ENCODE measurements around the gene TMEM63B. TPM values are rescaled to one million over a fixed set of nuclear protein-coding genes. Genes with fewer than 3 reads are reported as not detected.
"Not testable (repeated sequence)": the region's sequence is repeated elsewhere in the genome, so short reads cannot be mapped to it uniquely, and the experiment has no call there.

TMEM63B gene
- polyA plus RNA-seq, 1 donor: 17.7 TPM

DNA sequence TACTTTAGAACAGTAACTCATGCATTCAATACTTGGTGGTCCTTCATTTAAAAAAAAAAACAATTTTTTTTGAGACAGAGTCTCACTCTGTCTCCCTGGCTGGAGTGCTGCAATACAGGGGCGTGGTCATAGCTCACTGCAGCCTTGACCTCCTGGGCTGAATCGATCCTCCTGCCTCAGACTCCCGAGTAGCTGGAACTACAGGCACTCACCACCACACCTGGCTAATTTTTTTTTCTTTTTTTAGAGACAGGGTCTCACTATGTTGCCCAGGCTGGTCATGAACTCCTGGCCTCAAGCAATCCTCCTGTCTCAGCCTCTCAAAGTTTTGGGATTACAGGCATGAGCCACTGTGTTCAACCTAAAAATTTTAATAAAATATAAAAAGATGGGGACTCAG lies 17.2 kb downstream of the TMEM63B start:
- DNase-seq (ENCODE audit: low read depth): not testable (repeated sequence)

DNA sequence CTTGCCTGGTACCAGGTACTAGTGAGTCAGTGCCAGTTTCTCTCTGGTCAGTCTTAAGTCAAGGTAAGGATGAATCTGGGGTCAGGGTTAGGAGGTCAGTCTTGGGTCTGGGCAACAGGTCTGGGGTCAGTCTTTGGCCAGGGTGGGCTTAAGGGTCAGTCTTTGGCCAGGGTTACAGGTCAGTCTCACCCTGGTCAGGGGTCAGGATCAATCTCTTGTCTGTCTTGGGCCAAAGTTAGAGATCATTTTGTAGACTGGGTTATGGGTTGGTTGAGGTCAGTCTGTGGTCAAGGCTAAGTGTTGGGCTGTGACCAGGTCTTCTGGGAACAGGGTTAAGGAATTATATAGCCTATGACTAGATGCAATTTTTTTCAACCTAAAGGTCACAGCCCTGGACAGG lies 18.5 kb downstream of the TMEM63B start:
- DNase-seq (ENCODE audit: low read depth): no peak

DNA sequence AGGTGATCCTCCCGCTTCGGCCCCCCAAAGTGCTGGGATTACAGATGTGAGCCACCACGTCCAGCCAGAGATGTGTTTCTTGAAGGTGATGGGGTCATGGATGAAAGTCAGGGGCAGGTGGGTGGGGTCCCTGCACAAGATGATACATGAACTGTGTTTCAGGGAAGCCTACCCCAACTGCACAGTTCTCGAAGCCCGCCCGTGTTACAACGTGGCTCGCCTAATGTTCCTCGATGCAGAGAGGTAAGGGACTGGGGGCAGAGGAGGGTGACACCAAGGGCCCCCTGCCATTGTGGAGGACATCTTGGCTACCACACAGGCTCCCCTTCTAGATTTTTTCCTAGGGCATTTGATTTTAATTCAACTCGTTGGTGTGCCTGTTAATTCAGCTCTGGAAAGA lies 19.3 kb downstream of the TMEM63B start:
- no peak for DNase-seq (ENCODE audit: low read depth)

GRCh38 chr6:44147256-44147655 lies 19.9 kb downstream of the TMEM63B start:
- DNase-seq (ENCODE audit: low read depth): no peak

DNA sequence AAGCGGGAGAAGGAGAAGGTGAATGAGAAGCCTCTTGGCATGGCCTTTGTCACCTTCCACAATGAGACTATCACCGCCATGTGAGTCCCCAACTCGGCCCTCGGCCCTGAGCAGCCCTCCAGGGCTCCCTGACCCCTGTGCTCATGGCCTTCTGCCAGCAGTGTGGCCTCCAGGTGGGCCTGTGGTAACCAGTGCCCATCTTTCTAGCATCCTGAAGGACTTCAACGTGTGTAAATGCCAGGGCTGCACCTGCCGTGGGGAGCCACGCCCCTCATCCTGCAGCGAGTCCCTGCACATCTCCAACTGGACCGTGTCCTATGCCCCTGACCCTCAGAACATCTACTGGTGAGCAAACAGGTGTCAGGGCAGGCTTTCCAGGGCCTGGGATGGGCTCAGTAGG lies 21.0 kb downstream of the TMEM63B start:
- DNase-seq (ENCODE audit: low read depth): no peak

DNA sequence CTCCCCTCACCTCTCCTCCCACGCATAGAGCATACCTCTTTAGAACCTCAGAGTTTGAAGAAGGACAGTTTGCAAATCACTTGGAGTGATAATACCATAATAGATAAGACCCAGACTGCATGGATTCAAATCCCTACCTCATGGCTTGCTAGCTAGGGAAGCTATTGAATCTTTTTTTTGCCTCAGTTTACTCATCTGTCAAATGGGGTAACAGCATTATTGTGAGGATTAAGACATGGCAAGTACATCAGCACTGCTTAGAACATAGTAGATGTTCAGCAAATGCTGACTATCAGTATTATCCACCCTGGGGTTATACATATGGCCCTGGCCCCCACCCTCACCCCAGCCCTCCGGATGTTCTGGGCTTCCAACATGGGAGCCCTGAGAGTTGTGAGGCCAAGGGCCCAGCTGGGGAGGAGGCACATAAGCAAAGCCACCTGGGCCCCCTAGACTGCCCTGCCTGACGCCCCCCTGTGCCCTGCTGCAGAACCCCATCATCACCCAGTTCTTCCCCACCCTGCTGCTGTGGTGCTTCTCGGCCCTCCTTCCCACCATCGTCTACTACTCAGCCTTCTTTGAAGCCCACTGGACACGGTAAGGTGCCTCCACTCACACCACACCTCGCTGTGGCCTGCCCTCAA lies 22.1 kb downstream of the TMEM63B start:
- DNase-seq (ENCODE audit: low read depth): no peak

DNA sequence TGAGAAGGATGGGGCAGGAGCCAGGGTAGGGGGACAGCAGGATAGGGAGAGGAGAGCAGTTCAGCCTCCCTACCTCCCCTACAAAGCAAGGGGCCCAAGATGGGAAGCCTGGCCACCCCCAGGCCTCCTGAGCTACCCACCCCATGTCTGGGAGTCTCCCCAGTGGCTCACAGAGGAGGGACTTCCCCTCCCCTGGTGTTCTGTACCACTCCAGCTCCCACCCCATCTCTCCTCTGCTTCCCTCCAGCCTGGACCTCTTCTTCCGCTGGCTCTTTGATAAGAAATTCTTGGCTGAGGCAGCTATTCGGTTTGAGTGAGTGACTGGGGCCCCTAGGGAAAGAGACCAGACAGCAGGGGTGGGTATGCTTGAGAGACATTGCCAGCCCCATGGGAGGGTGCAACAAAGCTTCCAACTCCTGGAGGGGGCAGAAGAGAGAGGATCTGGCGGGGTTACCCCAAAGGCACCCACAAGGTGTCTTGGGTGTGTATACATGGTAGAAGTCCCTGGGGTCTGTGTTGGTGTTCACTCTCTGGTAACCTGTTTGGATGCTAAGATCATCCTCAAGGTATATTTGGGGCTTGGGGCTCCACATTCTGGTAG lies 23.1 kb downstream of the TMEM63B start:
- DNase-seq (ENCODE audit: low read depth): no peak

- DNase-seq (ENCODE audit: low read depth): no peak
Measured at GRCh38 chr6:44151348-44152108, 24.2 kb downstream of the TMEM63B start.

- DNase-seq (ENCODE audit: low read depth): no peak
Measured at GRCh38 chr6:44152109-44152461, 24.7 kb downstream of the TMEM63B start.

DNA sequence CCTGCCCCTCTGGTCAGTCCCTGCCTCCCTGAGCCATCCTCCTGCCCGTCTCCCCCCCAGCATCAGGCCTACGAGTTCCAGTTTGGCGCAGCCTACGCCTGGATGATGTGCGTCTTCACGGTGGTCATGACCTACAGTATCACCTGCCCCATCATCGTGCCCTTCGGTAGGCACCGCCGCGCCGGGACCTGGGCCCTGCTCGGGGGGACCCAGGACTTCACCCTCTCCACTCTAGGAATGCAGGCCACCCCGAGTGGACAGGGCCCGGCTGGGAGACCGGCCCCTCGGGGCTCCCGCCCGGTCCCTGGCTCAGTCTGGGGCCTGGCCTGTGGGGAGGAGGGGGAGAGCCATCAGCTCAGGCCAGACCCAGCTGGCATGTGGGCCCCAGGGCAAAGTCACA lies 25.2 kb downstream of the TMEM63B start:
- no peak for DNase-seq (ENCODE audit: low read depth)

- no peak for DNase-seq (ENCODE audit: low read depth)
Measured at GRCh38 chr6:44154067-44154466, 26.7 kb downstream of the TMEM63B start.

GRCh38 chr6:44156494-44157151 lies 29.3 kb downstream of the TMEM63B start:
- DNase-seq (ENCODE audit: low read depth): no peak

DNA sequence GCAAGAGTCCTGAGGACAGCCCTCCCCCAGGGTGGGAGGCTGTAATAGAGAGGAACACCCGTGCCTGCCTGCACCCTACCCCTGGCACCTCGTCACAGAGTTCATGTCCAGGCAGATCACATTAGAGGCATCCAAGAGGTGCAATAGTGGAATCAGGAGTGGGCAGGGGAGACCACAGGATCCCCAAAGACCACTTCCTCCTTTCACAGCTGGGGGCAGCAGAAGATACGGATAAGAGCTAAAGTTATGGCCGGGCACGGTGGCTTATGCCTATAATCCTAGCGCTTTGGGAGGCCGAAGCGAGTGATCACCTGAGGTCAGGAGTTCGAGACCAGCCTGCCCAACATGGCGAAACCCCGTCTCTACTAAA lies 29.8 kb downstream of the TMEM63B start:
- no peak for DNase-seq (ENCODE audit: low read depth)

DNA sequence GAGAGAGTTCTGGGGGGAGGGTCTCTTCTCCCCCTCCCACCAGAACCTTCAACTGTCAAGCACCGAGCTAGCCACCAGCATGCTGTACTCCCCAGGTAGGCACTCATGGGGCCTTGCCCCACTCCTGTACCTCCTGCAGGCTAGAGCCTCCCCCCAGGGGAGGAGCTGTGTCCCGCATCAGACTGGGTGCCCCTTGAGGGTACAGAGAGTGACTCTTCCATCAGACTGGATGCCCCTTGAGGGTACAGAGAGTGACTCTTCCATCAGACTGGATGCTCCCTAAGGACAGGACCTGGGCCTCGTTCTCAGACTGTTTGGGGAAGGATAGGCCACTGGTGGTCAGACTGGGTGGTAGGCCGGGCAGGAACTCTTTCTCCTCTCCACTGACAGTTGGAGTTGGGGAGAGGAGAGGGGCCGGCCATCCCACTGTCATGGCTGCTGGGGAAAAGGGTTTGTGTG lies 31.4 kb downstream of the TMEM63B start, which contains the start of gene CAPN11:
Gene CAPN11, plus strand, starts transcription at position 51 of the 459 bp plus-strand sequence. Its CDS starts 29 bp downstream, at position 80.
- no peak for DNase-seq (ENCODE audit: low read depth)

DNA sequence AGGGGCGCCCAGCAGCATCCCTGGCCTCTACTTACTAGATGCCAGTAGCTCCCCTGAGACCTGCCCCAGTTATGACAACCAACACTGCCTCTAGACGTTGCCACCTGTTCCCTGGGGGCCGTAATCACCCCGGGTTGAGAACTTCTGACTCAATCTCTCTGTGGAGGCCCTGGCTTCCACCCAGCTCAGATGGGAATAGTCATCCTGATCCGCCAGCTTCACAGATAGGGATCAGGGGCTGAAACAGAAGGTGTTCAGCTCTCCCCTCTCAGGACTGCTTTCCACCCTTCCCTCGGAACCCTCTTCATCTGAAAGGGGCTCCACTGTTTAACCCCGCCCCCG lies 34.6 kb downstream of the TMEM63B start:
- no peak for DNase-seq (ENCODE audit: low read depth)

GRCh38 chr6:44162876-44163625 lies 35.7 kb downstream of the TMEM63B start:
- no peak for DNase-seq (ENCODE audit: low read depth)

GRCh38 chr6:44166116-44166515 lies 38.8 kb downstream of the TMEM63B start:
- DNase-seq (ENCODE audit: low read depth): no peak

- DNase-seq (ENCODE audit: low read depth): no peak
Measured at GRCh38 chr6:44166591-44167184, 39.3 kb downstream of the TMEM63B start.

- no peak for DNase-seq (ENCODE audit: low read depth)
Measured at GRCh38 chr6:44167567-44167966, 40.2 kb downstream of the TMEM63B start.

DNA sequence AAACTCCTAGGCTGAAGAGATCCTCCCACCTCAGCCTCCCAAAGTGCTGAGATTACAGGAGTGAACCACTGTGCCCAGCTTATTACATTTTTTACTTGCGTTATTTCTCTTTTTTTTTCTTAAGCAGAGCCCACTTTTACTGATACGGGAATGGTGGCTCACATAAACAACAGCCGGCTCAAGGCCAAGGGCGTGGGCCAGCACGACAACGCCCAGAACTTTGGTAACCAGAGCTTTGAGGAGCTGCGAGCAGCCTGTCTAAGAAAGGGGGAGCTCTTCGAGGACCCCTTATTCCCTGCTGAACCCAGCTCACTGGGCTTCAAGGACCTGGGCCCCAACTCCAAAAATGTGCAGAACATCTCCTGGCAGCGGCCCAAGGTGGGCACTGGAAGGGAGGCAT lies 41.8 kb downstream of the TMEM63B start:
- DNase-seq (ENCODE audit: low read depth): no peak

- no peak for DNase-seq (ENCODE audit: low read depth)
Measured at GRCh38 chr6:44169886-44170570, 42.7 kb downstream of the TMEM63B start.

Data from forelimb muscle (tissue), 1 donor.